Hepatocyte (in vitro differentiated cells): ENCODE measurements around the gene LDLRAD2.

Source experiments
- CTCF ChIP-seq: fragments of 200-600 bp; sonication (generic); IDR thresholded peaks from 2 replicates; pipeline ENCODE4 v1.5.1; 2016; ENCODE audit warnings: antibody characterized with exemption, mild to moderate bottlenecking; ENCODE audit not compliant: poor library complexity
- EZH2 ChIP-seq: fragments of 200-600 bp; sonication (generic); IDR thresholded peaks from 2 replicates; pipeline ENCODE4 v1.6.1; 2016; ENCODE audit warnings: antibody characterized with exemption, mild to moderate bottlenecking, borderline replicate concordance

- TF ChIP-seq CTCF = no peak
- TF ChIP-seq EZH2 = no peak
These were observed 38.5 kb upstream of the LDLRAD2 start for GRCh38 chr1:21773585-21773984.
